ENCODE measurements around the gene DCUN1D5. TPM values are rescaled to one million over a fixed set of nuclear protein-coding genes. Genes with fewer than 3 reads are reported as not detected.

The DCUN1D5 gene
- total and polyA plus RNA-seq, 2 experiments from 2014 or later = 136 to 189 TPM

DNA sequence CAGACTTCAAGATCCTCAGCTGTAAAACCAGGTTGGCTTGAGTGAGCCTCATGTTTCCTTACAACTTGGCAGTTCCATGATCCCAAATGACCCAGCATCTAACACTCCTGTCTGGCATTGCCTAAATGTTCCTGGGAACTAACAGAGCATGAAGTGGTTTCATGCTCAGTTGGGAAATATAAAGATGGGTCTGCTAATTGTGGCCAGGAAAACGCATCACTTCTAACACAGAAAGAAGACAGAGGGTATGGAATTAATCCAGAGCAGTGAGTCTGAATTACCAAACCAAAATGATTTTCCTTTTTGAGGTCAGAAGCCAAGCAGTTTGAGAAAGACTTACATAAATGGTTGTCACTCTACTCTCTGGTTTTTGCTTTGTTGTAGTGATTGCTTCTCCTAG lies 75.9 kb downstream of the DCUN1D5 start:
- Histone ChIP-seq H3K79me2 (replicated peaks; ENCODE audit: insufficient read depth) (no peaks in the 10 kb centered on the region), H3K27ac (ENCODE audit: low read depth) (no peak overlapping the region), H3K9me2 (ENCODE audit: insufficient read depth) (0 out of 2 replicates have a peak, but pooled peaks cover 8% of the 10 kb centered on the region), H3K4me2 (no peak overlapping the region), H3F3A (replicated peaks; ENCODE audit: low read depth) (no peaks in the 10 kb centered on the region), H2AFZ (no peak overlapping the region), H3K4me3 (no peak overlapping the region), H3K27me3 (ENCODE audit: insufficient read depth) (no peaks in the 10 kb centered on the region), H3K36me3 (ENCODE audit: insufficient read depth) (no peaks in the 10 kb centered on the region), H4K20me1 (replicated peaks; ENCODE audit: insufficient read depth) (no peaks in the 10 kb centered on the region), H3K4me1 (ENCODE audit: insufficient read depth) (no peaks in the 10 kb centered on the region; the same call in 1 of the 2 replicates)
- ATAC-seq = no peak
- no peak for TF ChIP-seq POLR2AphosphoS5 (IDR thresholded peaks at IDR 0.05; ENCODE audit: low read depth)
- no peak for TF ChIP-seq JUNB (IDR thresholded peaks at IDR 0.05; ENCODE audit: unreplicated experiment)
- TF ChIP-seq NANOG (IDR thresholded peaks at IDR 0.05; ENCODE audit: borderline replicate concordance) = no peak
- TF ChIP-seq EZH2 (IDR thresholded peaks at IDR 0.05; ENCODE audit: low read depth, unreplicated experiment) = no peak
- TF ChIP-seq ZNF462 (CRISPR knock-in tag; IDR thresholded peaks at IDR 0.05) = no peak
- no peak for TF ChIP-seq ETS1 (IDR thresholded peaks at IDR 0.05)
- TF ChIP-seq EZH2phosphoT487 (IDR thresholded peaks at IDR 0.05; ENCODE audit: unreplicated experiment) = no peak
- no peak for TF ChIP-seq CREB1 (CRISPR knock-in tag; IDR thresholded peaks at IDR 0.05; ENCODE audit: low read depth)
- TF ChIP-seq REST (IDR thresholded peaks at IDR 0.05; ENCODE audit: unreplicated experiment) = no peak
- TF ChIP-seq STAT1 (IDR thresholded peaks at IDR 0.05; ENCODE audit: unreplicated experiment) = no peak
- TF ChIP-seq ZNF114 (CRISPR knock-in tag; IDR thresholded peaks at IDR 0.05) = no peak
- TF ChIP-seq ZNF331 (CRISPR knock-in tag; IDR thresholded peaks at IDR 0.05; ENCODE audit: low read depth) = no peak
- no peak for TF ChIP-seq CTCF (conservative IDR thresholded peaks at IDR 0.05; ENCODE audit: low read depth in 2 of 2)
- Mint-ChIP-seq H3K4me1 (no peaks in the 10 kb centered on the region), H3K27ac (no peak overlapping the region), H3K4me3 (no peak overlapping the region), H3K36me3 (ENCODE audit: low read depth) (no peaks in the 10 kb centered on the region), H3K27me3 (ENCODE audit: insufficient read depth, low read depth, poor library complexity) (peaks cover 2% of the 10 kb centered on the region), H3K9me3 (peaks cover 8% of the 10 kb centered on the region; the same call in 2 of the 3 replicates)
- no peak for DNase-seq (ENCODE audit: low spot score)
